Measurements from ENCODE around the gene DNAJC17.

DNA sequence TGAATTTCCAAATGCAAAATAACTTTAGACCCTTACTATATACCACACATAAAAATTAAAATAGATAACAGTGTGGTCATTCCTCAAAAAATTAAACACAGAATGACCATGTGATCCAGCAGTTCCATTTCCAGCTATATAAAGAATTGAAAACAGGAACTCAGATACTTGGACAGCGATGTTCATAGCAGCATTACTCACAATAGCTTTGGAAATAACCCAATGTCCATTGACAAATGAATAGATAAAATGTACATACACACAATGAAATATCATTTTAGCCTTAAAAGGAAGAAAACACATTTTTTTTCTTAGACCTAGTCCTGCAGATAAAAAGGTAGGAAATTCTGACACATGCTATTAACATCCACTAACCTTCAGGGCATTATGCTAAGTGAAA is 85.6 kb downstream of the DNAJC17 start:
- TF ChIP-seq, protein P1, sequence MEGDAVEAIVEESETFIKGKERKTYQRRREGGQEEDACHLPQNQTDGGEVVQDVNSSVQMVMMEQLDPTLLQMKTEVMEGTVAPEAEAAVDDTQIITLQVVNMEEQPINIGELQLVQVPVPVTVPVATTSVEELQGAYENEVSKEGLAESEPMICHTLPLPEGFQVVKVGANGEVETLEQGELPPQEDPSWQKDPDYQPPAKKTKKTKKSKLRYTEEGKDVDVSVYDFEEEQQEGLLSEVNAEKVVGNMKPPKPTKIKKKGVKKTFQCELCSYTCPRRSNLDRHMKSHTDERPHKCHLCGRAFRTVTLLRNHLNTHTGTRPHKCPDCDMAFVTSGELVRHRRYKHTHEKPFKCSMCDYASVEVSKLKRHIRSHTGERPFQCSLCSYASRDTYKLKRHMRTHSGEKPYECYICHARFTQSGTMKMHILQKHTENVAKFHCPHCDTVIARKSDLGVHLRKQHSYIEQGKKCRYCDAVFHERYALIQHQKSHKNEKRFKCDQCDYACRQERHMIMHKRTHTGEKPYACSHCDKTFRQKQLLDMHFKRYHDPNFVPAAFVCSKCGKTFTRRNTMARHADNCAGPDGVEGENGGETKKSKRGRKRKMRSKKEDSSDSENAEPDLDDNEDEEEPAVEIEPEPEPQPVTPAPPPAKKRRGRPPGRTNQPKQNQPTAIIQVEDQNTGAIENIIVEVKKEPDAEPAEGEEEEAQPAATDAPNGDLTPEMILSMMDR (IDR thresholded peaks at IDR 0.05; ENCODE audit: insufficient read depth, low read length, poor library complexity, severe bottlenecking): no peak
- no peak for TF ChIP-seq EZH2phosphoT487 (conservative IDR thresholded peaks at IDR 0.05; ENCODE audit: low read length)
